GM10847 (cell line): ENCODE measurements around the gene SH3BP4.

Experiments used
- POLR2A ChIP-seq: IDR thresholded peaks from 2 replicates; pipeline ENCODE4 v1.6.1; 2011; ENCODE audit not compliant: insufficient read length; ENCODE audit errors: extremely low read depth

The SH3BP4 gene

DNA sequence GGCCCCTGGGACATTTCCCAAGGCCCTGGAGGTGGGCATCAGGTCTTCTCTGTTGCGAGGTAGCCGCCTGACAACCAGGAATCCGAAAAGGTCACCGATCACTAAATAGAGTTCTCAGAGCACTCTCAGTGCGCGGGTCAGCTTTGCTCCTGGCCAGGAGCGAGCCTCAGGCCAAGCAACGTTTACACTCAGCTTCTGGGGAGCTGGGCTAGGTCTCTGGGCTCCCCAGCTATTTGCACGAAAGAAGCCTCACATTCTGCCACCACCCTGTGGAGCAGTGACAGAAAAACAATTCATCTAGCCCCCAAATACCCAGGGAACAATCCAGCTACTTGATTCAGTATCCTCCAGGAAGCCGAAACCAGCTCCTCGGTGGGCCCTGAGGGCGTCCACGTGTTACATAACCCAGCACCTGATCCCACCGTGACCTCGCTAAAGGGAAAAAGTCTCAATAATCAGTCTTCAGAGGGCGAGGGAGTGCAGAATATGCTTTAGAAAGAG is 3.3 kb downstream of the SH3BP4 start:
- TF ChIP-seq POLR2A, result no peak

DNA sequence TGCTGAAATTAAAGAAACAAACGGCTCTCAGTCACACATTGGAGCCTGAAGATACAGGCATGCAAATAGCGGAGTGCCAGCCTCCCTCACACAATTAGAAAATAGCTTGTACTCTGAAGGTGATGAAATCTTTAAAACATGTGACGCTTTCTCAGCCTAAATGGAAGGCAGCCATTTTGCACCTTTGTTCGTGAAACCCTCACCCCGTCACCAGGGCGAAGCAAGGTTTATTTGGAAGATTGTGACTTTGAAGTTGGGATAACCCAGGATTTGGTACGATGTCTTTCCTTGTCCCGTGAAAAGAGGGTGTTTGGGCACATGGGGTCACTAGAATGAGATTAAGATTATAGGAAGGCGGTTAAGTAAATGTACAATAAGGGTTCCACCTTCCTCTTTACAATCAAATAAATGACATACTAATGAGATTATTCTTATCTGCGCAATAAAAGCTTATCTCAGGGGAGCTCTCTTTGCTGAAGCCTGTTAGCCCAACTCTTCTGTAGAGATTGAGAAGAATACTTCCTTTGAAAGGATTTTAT is 4.2 kb downstream of the SH3BP4 start:
- TF ChIP-seq POLR2A, result no peak

DNA sequence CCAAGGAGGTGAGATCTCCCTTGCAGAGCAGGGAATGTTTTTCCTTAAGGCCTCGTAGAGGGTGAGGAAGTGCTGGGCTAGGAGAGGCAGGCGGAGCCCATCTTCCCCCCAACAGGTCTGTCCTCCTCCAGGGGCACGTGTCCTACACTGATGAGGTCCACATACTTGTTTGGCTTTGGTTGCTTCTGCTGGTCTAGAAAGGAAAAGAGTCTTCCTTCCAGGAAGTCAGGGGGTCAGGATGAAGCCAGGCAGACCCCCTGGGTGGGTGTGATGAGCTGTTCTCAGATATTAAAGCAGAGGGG is 6.0 kb downstream of the SH3BP4 start:
- TF ChIP-seq POLR2A, result no peak

GRCh38 chr2:234958311-234958710 is 6.5 kb downstream of the SH3BP4 start:
- TF ChIP-seq POLR2A, result no peak

DNA sequence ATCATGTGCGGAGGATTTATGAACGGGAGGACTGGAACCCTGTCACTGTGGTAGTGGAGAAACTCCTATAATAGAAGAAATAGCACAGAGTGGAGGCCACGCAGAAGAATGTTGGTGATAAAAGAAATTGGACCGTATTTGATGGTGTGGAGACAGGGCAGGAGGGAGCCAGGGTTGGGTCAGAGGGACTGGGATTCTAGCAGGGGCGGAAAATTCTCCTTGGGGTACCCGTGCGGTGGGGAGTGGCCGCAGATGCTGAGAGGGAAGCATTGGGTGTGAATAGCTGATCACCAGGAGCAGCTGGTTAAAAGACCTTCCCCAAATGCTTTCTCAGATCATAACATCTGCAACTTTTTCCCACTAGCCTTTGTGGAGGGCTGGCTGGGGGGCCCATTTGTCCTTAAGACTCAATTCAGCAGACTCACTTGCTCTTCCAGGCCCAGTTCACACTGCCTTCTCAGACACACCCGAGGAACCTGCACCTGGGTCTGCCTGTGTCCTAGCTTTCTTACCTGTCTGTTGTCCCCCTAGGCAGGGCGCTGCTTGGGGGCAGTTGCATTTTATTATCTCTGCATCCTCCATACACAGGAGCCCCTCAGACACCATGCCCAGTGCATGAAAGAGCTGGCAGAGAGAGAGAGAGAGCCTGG is 7.1 kb downstream of the SH3BP4 start:
- no peak for TF ChIP-seq POLR2A

DNA sequence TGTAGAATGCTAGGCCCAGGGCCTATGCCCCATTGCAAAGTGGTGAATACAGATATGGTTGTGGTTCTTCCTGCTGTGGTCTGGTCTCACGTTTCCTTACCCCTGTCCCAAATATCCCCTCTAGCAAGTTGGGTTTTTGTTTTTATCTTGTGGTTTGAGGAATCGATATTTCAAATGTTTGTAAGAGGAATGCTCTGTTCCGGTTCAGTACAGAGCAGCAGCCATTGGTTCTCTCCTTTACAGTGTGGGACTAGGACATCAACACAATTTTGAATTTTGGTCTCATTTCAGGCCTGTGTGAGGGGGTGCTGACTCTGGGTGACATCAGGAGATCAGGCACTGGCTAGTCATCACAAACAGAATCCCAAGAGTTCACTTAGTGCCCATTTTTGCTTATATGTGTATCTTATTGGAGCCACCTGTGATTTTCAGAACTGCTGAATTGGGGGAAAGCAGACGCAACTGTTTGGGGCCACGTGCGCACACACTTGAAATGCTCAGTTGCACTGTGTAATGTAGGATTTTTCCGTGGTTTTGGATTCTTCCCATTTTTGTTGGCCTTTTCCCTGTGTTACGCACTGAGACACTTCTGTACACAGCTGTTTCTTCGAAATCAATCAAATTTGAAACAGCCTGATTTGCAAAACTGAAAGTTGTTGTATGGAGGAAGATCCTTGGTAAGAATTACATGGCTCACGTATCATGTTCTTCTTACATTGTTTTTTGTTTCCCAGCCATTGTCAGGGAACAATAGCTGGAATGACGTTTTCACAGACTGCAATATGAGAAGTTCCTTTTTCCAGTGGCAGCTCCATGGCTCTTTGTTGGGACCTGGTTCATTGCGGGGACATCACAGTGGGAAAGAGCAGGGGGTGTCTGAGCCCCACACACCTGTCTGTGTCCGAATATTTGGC is 8.6 kb downstream of the SH3BP4 start:
- TF ChIP-seq POLR2A, result no peak

DNA sequence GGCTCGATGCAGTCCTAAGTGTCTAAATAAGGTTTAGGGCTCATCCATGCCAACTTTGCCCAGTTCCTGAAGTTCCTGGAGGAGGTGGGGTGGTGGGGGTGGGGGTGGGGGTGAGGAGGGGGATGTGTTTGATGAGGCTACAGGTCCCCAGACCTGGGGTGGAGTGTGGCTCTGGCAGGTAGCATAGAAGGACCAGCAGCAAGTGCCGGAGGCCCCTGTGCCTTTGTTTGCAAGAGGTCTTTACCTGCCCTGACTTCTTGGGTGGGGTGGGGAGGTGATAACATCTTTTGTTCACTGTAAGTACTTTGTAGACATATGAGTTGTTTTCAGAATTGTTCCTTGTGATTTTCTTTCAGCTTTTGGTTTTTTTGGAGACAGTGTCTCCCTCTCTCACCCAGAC is 10.0 kb downstream of the SH3BP4 start:
- TF ChIP-seq POLR2A, result no peak

GRCh38 chr2:234963773-234964615 is 12.2 kb downstream of the SH3BP4 start:
- TF ChIP-seq POLR2A, result no peak

GRCh38 chr2:234964631-234965461 is 13.0 kb downstream of the SH3BP4 start:
- TF ChIP-seq POLR2A, result no peak

DNA sequence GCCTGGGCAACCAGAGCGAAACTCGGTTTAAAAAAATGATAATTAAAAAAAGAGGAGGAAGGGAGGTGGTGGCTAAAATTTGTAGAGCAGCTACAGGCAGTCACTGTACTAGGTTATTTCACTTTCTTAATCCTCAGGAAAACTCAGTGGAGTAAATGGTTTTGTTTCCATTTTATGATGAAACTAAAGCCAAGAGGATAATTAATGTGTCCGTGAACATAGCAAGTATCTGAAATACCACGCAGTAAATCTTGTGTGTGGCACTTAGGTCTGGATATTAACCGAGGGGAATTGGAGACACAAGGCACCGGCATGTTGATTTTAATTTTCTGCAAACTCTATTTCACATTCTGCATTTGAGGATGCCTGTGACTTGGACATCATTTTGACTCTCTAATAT is 14.5 kb downstream of the SH3BP4 start:
- TF ChIP-seq POLR2A, result no peak

DNA sequence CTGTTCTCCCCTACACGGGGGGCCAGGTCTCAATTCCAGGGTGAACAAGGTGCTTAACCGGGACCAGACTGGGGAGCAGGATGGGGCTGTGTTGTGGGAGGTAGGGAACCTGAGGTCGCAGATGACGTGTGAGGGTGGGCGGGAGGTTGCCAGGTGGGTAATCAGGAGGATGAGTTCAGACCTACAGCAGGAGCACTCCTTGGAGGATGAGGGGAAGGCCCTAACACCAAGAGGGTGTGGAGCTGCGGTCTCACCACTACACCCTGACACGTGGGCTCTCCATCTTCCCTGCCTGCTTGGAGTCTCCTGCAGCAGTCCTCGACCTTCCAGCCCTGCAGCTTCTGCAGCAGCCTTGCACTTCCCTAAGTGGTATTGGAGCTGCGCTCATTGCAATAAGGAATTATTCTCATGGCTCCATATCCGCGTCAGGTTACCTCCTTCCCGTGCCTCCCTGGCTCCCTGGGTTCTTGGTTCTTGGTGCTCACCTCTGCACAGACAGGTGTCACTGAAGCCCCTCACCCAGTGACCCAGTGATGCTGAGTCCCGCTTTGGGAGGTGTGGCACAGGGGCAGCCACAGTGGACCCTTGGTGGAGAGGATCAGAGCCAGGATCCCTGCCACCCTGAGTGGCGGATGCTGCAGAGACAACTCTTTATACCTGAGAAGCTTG is 15.5 kb downstream of the SH3BP4 start:
- TF ChIP-seq POLR2A, result no peak

GRCh38 chr2:234967870-234968208 is 16.0 kb downstream of the SH3BP4 start:
- no peak for TF ChIP-seq POLR2A

- TF ChIP-seq POLR2A, result no peak
Measured at GRCh38 chr2:234968631-234969305, 17.0 kb downstream of the SH3BP4 start.
